Right lobe of liver (tissue), 4 donors: ENCODE measurements around the gene ZNF559.

Source experiments
- CTCF ChIP-seq, 4 donors: fragments of 200-600 bp in 3 of 4; fragments of 450-650 bp in 1 of 4; IDR thresholded peaks; one replicate each; pipeline versions ENCODE4 v1.5.1 to v1.8.0; 2016 to 2022; ENCODE audit warnings: antibody characterized with exemption in 4 of 4, mild to moderate bottlenecking in 2 of 4
- POLR2A ChIP-seq: fragments of 450-650 bp; IDR thresholded peaks from one replicate; pipeline ENCODE4 v1.6.1; 2017; ENCODE audit warnings: antibody characterized with exemption, mild to moderate bottlenecking
- donor health status: DM: no; HTN: no; CAD: no.
- donor health status: DM: no; HTN: no; CAD: no.
- donor health status: DM: no; HTN: yes; CAD: no.

- TF ChIP-seq CTCF (IDR thresholded peaks at IDR 0.05) (no peak), POLR2A (no peak)
These were observed 10.2 kb upstream of the ZNF559 start for GRCh38 chr19:9313756-9314155.
